ENCODE measurements around the gene MAP2K1. TPM values are rescaled to one million over a fixed set of nuclear protein-coding genes. Genes with fewer than 3 reads are reported as not detected.
"Not testable (repeated sequence)": the region's sequence is repeated elsewhere in the genome, so short reads cannot be mapped to it uniquely, and the experiment has no call there.

MAP2K1 gene
- total RNA-seq, 1 donor: 25.8 TPM

GRCh38 chr15:66467162-66468040 lies 80.7 kb downstream of the MAP2K1 start:
- not testable (repeated sequence) for H3K9me3 ChIP-seq (ENCODE audit: low read depth, low read length); H3K27me3 ChIP-seq (ENCODE audit: insufficient read depth, low read length); H3K4me3 ChIP-seq (ENCODE audit: low read length)
- H3K4me1 ChIP-seq (ENCODE audit: insufficient read depth, low read length): peaks cover 20% of the 10 kb centered on the region

DNA sequence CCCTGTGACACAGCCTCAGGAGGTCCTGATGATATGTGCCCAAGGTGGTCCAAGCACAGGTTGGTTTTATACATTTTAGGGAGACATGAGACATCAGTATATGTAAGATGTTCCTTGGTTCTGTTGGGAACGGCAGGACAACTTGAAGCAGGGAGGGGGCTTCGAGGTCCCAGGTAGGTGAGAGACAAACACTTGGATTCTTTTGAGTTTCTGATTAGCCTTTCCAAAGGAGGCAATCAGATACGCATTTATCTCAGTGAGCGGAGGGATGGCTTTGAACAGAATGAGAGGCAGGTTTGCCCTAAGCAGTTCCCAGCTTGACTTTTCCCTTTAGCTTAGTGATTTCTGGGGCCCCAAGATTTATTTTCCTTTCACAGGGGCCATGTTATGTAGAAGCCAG lies 84.1 kb downstream of the MAP2K1 start:
- H3K4me3 ChIP-seq (ENCODE audit: low read length); H3K27me3 ChIP-seq (ENCODE audit: insufficient read depth, low read length); H3K9me3 ChIP-seq (ENCODE audit: low read depth, low read length): not testable (repeated sequence)
- H3K4me1 ChIP-seq (ENCODE audit: insufficient read depth, low read length): peaks cover 20% of the 10 kb centered on the region

GRCh38 chr15:66472176-66472999 lies 85.7 kb downstream of the MAP2K1 start:
- H3K4me1 ChIP-seq (ENCODE audit: insufficient read depth, low read length): peaks cover 20% of the 10 kb centered on the region
- H3K27me3 ChIP-seq (ENCODE audit: insufficient read depth, low read length): no peaks in the 10 kb centered on the region
- no peaks in the 10 kb centered on the region for H3K9me3 ChIP-seq (ENCODE audit: low read depth, low read length)
- H3K4me3 ChIP-seq (ENCODE audit: low read length): no peak overlapping the region

GRCh38 chr15:66474135-66474534 lies 87.4 kb downstream of the MAP2K1 start:
- no peaks in the 10 kb centered on the region for H3K27me3 ChIP-seq (ENCODE audit: insufficient read depth, low read length)

GRCh38 chr15:66474963-66475362 lies 88.3 kb downstream of the MAP2K1 start:
- Histone ChIP-seq H3K9me3 (ENCODE audit: low read depth, low read length) (no peaks in the 10 kb centered on the region), H3K27me3 (ENCODE audit: insufficient read depth, low read length) (no peaks in the 10 kb centered on the region), H3K4me3 (ENCODE audit: low read length) (no peak overlapping the region), H3K4me1 (ENCODE audit: insufficient read depth, low read length) (peaks cover 20% of the 10 kb centered on the region)

More at GRCh38 chr15:66474135-66474534, 87.4 kb downstream of the MAP2K1 start:
- Histone ChIP-seq H3K4me3 (ENCODE audit: low read length) (no peak overlapping the region), H3K9me3 (ENCODE audit: low read depth, low read length) (no peaks in the 10 kb centered on the region), H3K4me1 (ENCODE audit: insufficient read depth, low read length) (peaks cover 20% of the 10 kb centered on the region)

DNA sequence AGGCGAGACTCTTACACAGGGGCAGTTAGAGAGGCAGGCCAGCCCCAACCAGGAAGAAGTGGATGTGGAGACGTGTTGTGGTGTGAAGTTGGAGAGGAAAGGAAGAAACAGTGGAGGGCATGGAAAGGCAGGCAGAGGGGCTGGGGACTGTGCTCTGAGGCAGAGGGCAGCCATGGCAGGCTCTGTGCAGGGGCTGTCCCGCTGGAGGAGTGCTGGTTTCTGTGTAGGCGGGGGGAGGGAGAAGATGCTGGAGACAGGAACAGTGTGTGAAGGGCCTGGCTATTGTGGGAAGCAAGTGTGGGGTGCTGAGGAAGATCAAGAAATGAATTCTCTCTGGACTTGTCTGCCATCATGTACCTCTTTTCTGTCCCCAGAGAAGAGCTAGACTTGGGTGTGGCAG lies 89.8 kb downstream of the MAP2K1 start:
- H3K4me1 ChIP-seq (ENCODE audit: insufficient read depth, low read length): peaks cover 16% of the 10 kb centered on the region
- H3K4me3 ChIP-seq (ENCODE audit: low read length): no peak overlapping the region
- H3K9me3 ChIP-seq (ENCODE audit: low read depth, low read length): no peaks in the 10 kb centered on the region
- H3K27me3 ChIP-seq (ENCODE audit: insufficient read depth, low read length): no peaks in the 10 kb centered on the region

GRCh38 chr15:66477011-66477410 lies 90.3 kb downstream of the MAP2K1 start:
- no peak overlapping the region for H3K4me3 ChIP-seq (ENCODE audit: low read length)
- no peaks in the 10 kb centered on the region for H3K27me3 ChIP-seq (ENCODE audit: insufficient read depth, low read length)
- H3K9me3 ChIP-seq (ENCODE audit: low read depth, low read length): no peaks in the 10 kb centered on the region
- H3K4me1 ChIP-seq (ENCODE audit: insufficient read depth, low read length): peaks cover 11% of the 10 kb centered on the region

DNA sequence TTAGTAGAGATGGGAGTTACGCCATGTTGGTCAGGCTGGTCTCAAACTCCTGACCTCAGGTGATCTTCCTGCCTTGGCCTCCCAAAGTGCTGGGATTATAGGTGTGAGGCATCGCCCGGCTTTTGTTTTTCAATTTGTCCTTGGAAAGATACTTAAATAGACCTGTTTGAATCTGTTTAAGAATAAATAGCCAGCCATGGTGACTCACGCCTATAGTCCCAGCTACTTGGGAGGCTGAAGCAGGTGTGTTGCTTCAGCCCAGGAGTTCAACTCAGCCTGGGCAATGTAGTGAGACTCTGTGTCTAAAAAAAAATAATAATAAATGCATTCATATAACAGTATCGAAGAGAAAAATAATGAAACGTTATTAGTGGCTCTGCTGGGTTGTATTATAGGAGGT lies 93.6 kb downstream of the MAP2K1 start:
- H3K4me1 ChIP-seq (ENCODE audit: insufficient read depth, low read length): peaks cover 11% of the 10 kb centered on the region
- H3K27me3 ChIP-seq (ENCODE audit: insufficient read depth, low read length): no peaks in the 10 kb centered on the region
- no peaks in the 10 kb centered on the region for H3K9me3 ChIP-seq (ENCODE audit: low read depth, low read length)
- no peak overlapping the region for H3K4me3 ChIP-seq (ENCODE audit: low read length)

GRCh38 chr15:66481107-66481856 lies 94.6 kb downstream of the MAP2K1 start:
- no peaks in the 10 kb centered on the region for H3K9me3 ChIP-seq (ENCODE audit: low read depth, low read length)
- no peak overlapping the region for H3K4me3 ChIP-seq (ENCODE audit: low read length)

GRCh38 chr15:66482539-66482938 lies 95.8 kb downstream of the MAP2K1 start:
- no peak overlapping the region for H3K4me3 ChIP-seq (ENCODE audit: low read length)
- no peaks in the 10 kb centered on the region for H3K9me3 ChIP-seq (ENCODE audit: low read depth, low read length)
- peaks cover 11% of the 10 kb centered on the region for H3K4me1 ChIP-seq (ENCODE audit: insufficient read depth, low read length)
- no peaks in the 10 kb centered on the region for H3K27me3 ChIP-seq (ENCODE audit: insufficient read depth, low read length)

More at GRCh38 chr15:66481107-66481856, 94.6 kb downstream of the MAP2K1 start:
- H3K4me1 ChIP-seq (ENCODE audit: insufficient read depth, low read length): peaks cover 11% of the 10 kb centered on the region
- no peaks in the 10 kb centered on the region for H3K27me3 ChIP-seq (ENCODE audit: insufficient read depth, low read length)

DNA sequence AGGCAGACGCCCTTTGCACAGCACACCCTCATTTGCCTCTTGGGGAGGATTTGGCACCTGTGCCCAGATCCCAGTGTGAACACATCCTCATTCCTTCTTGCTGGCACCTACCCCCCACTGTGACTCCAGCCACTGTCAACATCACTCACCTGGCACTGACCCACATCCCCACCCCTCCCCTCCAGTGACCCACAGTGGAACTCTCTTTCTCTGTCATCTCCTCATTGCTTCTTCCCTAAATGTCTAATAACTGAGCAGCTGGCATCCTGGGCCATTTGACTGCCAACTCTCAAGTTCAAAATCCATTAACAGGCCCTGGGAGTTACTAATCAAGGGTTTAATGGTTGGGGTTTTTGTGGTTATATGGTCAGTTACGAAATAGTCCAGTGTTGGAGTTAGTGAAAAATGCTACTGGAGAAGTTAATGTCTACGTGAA lies 96.4 kb downstream of the MAP2K1 start:
- H3K27me3 ChIP-seq (ENCODE audit: insufficient read depth, low read length): no peaks in the 10 kb centered on the region
- H3K4me1 ChIP-seq (ENCODE audit: insufficient read depth, low read length): peaks cover 11% of the 10 kb centered on the region
- no peak overlapping the region for H3K4me3 ChIP-seq (ENCODE audit: low read length)
- no peaks in the 10 kb centered on the region for H3K9me3 ChIP-seq (ENCODE audit: low read depth, low read length)

DNA sequence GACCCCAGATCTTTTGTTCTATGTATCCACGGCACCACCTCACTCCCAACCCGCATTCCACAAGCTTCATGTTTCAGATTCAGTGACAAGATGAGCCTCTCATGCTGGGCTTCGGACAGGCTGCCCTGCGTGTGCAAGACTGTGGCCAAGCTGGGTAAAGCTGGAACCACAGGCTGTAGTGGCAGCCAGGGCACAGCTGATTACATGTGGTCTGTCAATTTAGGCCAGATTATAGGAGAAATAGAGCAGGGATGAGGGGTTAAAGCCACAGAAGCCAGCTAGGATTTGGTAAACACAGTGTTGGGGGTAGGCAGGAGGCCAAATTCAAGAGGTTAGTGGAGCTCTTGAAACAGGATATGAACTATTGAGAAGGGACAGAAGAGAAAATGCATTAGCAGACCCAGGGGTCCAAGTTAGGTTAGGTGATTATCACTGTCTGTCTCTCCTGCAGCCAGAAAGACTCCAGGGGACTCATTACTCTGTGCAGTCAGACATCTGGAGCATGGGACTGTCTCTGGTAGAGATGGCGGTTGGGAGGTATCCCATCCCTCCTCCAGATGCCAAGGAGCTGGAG lies 97.9 kb downstream of the MAP2K1 start:
- no peak overlapping the region for H3K4me3 ChIP-seq (ENCODE audit: low read length)
- H3K9me3 ChIP-seq (ENCODE audit: low read depth, low read length): no peaks in the 10 kb centered on the region
- peaks cover 11% of the 10 kb centered on the region for H3K4me1 ChIP-seq (ENCODE audit: insufficient read depth, low read length)
- H3K27me3 ChIP-seq (ENCODE audit: insufficient read depth, low read length): no peaks in the 10 kb centered on the region

DNA sequence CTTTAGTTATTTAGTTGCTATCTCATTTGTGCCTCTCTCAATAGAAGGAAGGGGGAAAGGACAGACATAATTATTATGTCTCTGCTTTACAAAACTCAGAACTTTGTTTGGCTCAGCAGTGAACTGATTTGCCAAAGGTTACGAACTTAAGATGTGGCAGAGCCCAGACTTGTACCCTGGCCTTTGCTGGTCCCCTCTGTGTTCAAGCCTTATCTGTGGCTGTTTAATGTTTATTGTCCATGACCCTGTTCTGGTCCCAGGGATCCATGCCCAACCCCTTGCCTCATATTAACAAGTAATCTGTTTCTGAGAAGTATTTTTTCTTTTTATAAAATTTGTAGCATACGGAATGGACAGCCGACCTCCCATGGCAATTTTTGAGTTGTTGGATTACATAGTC lies 100.2 kb downstream of the MAP2K1 start:
- no peaks in the 10 kb centered on the region for H3K27me3 ChIP-seq (ENCODE audit: insufficient read depth, low read length)
- no peaks in the 10 kb centered on the region for H3K9me3 ChIP-seq (ENCODE audit: low read depth, low read length)
- peaks cover 11% of the 10 kb centered on the region for H3K4me1 ChIP-seq (ENCODE audit: insufficient read depth, low read length)
- H3K4me3 ChIP-seq (ENCODE audit: low read length): no peak overlapping the region

DNA sequence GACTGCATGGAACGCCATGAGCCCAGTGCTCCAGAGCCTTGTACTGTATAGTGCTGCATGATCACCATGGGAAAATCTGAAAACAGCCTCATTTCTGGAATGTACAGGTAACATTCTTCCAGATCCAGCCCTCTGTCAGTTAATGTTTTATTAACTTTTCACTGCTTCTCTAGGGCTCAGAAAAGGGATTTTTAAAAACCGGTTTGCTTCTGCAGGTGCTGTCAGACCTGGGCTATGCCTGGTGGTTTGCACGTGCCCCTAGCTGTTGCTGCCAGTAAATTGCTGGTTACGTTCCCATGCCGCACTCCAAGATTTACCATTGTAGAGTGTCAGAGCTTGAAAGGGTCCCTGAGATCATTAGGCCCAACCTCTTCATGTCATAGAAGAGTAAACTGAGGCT lies 101.8 kb downstream of the MAP2K1 start:
- Histone ChIP-seq H3K9me3 (ENCODE audit: low read depth, low read length) (no peaks in the 10 kb centered on the region), H3K27me3 (ENCODE audit: insufficient read depth, low read length) (no peaks in the 10 kb centered on the region), H3K4me3 (ENCODE audit: low read length) (no peak overlapping the region), H3K4me1 (ENCODE audit: insufficient read depth, low read length) (peaks cover 4% of the 10 kb centered on the region)
